ENCODE data around the gene GEN1. TPM values are rescaled to one million over a fixed set of nuclear protein-coding genes. Genes with fewer than 3 reads are reported as not detected.

The GEN1 gene
- total and polyA plus RNA-seq, 8 donors: 7.5 to 31.4 (median 16.8) TPM

GRCh38 chr2:17740203-17740602 is 13.7 kb upstream of the GEN1 start:
- no peaks in the 10 kb centered on the region for H3K9me3 ChIP-seq
- intact Hi-C loops (cut with DNase I): no loop called here
- H3K36me3 ChIP-seq: peaks cover 0 to 36% of the 10 kb centered on the region in 2 donors

GRCh38 chr2:17747684-17748452 is 6.1 kb upstream of the GEN1 start:
- H3K27me3 ChIP-seq: no peaks in the 10 kb centered on the region
- peaks cover 0 to 12% of the 10 kb centered on the region in 2 donors for H3K36me3 ChIP-seq
- H3K27ac ChIP-seq: no peak overlapping the region
- ATAC-seq: no peak
- TF ChIP-seq CTCF (IDR thresholded peaks at IDR 0.05): no peak
- H3K4me3 ChIP-seq: no peak overlapping the region
- intact Hi-C loops (cut with DNase I): no loop called here
- H3K4me1 ChIP-seq: peaks cover 0 to 16% of the 10 kb centered on the region in 2 donors
- DNase-seq: no peak
- H3K9me3 ChIP-seq: no peaks in the 10 kb centered on the region

More at GRCh38 chr2:17740203-17740602, 13.7 kb upstream of the GEN1 start:
- TF ChIP-seq CTCF (IDR thresholded peaks at IDR 0.05): no peak
- no peak for DNase-seq
- no peaks in the 10 kb centered on the region for H3K4me1 ChIP-seq
- no peak overlapping the region for H3K27ac ChIP-seq
- ATAC-seq: no peak
- no peak overlapping the region for H3K4me3 ChIP-seq
- H3K27me3 ChIP-seq: no peaks in the 10 kb centered on the region

- intact Hi-C loops (cut with DNase I): no loop called here
- no peak for TF ChIP-seq CTCF (IDR thresholded peaks at IDR 0.05)
- no peak overlapping the region for H3K4me3 ChIP-seq
- peaks cover 0 to 12% of the 10 kb centered on the region in 2 donors for H3K36me3 ChIP-seq
- no peaks in the 10 kb centered on the region for H3K27me3 ChIP-seq
- no peaks in the 10 kb centered on the region for H3K9me3 ChIP-seq
- DNase-seq: no peak
- no peak overlapping the region for H3K27ac ChIP-seq
- no peak for ATAC-seq
- peaks cover 0 to 18% of the 10 kb centered on the region in 2 donors for H3K4me1 ChIP-seq
Observed at GRCh38 chr2:17748745-17749144, 5.2 kb upstream of the GEN1 start.

GRCh38 chr2:17749753-17750438 is 4.0 kb upstream of the GEN1 start:
- TF ChIP-seq CTCF (IDR thresholded peaks at IDR 0.05): no peak
- H3K4me1 ChIP-seq: peaks cover 0 to 27% of the 10 kb centered on the region in 2 donors
- ATAC-seq (no peak), DNase-seq (no peak)
- H3K27ac ChIP-seq: no peak overlapping the region
- peaks cover 0 to 4% of the 10 kb centered on the region in 2 donors for H3K36me3 ChIP-seq
- no peaks in the 10 kb centered on the region for H3K9me3 ChIP-seq
- intact Hi-C loops (cut with DNase I): no loop called here
- no peak overlapping the region for H3K4me3 ChIP-seq
- H3K27me3 ChIP-seq: no peaks in the 10 kb centered on the region

- no peak for TF ChIP-seq CTCF (IDR thresholded peaks at IDR 0.05)
- intact Hi-C loops (cut with DNase I): no loop called here
- peak overlapping the region in 1 of 2 donors; percentile 93 for H3K4me3 ChIP-seq
Observed at GRCh38 chr2:17752246-17752645, 1.7 kb upstream of the GEN1 start.

More at GRCh38 chr2:17752246-17752645, 1.7 kb upstream of the GEN1 start:
- no peaks in the 10 kb centered on the region for H3K27me3 ChIP-seq
- DNase-seq (no peak), ATAC-seq (no peak)
- no peaks in the 10 kb centered on the region for H3K36me3 ChIP-seq
- no peaks in the 10 kb centered on the region for H3K9me3 ChIP-seq
- no peak overlapping the region for H3K27ac ChIP-seq
- H3K4me1 ChIP-seq: peaks cover 0 to 33% of the 10 kb centered on the region in 2 donors
